Activated CD4-positive, CD25-positive, alpha-beta regulatory T cell treated with anti-CD3 and anti-CD28 coated beads, Interleukin-2, amount 50 U/mL, for 24 hours (primary cell): ENCODE data around the gene SNX27.
"Not testable (repeated sequence)": the region's sequence is repeated elsewhere in the genome, so short reads cannot be mapped to it uniquely, and the experiment has no call there.

Experiments used
- ATAC-seq, 2 donors: fragments of 150-1000 bp; cut with Tn5 transposase; one replicate each; pipeline ENCODE4 v1.10.0; 2021; ENCODE audit warnings: mild to moderate bottlenecking in 1 of 2, moderate library complexity in 1 of 2

SNX27 gene

GRCh38 chr1:151723726-151724370 lies 112.0 kb downstream of the SNX27 start:
- ATAC-seq: no peak

GRCh38 chr1:151728151-151729054 lies 116.6 kb downstream of the SNX27 start:
- ATAC-seq: no peak

- no peak for ATAC-seq
Measured at GRCh38 chr1:151729157-151729965, 117.5 kb downstream of the SNX27 start.

GRCh38 chr1:151729966-151730291 lies 118.1 kb downstream of the SNX27 start:
- no peak for ATAC-seq

GRCh38 chr1:151733126-151733525 lies 121.3 kb downstream of the SNX27 start:
- no peak for ATAC-seq

GRCh38 chr1:151733995-151734394 lies 122.1 kb downstream of the SNX27 start:
- not testable (repeated sequence) for ATAC-seq

- ATAC-seq: no peak
Measured at GRCh38 chr1:151737026-151737425, 125.2 kb downstream of the SNX27 start.

GRCh38 chr1:151737479-151737878 lies 125.6 kb downstream of the SNX27 start:
- no peak for ATAC-seq

- ATAC-seq: no peak
Measured at GRCh38 chr1:151739590-151740355, 127.9 kb downstream of the SNX27 start.

- no peak for ATAC-seq
Measured at GRCh38 chr1:151741516-151741915, 129.7 kb downstream of the SNX27 start.
